Fibroblast of pulmonary artery (primary cell): ENCODE measurements around the gene ZNF570.
A peak's percentile ranks its signal among the peaks of the same experiment; 100 is the strongest.

Experiments used
- DNase-seq: peaks from one replicate; pipeline ENCODE4 v3.0.0-alpha.2; 2010; ENCODE audit warnings: low read depth
- H3K4me3 ChIP-seq: replicated peaks from 2 replicates; pipeline ENCODE4 v1.5.1; 2011; ENCODE audit warnings: low read depth, mild to moderate bottlenecking, control low read depth, low read length, moderate library complexity
- CTCF ChIP-seq: IDR thresholded peaks from 2 replicates; pipeline ENCODE4 v1.5.1; 2011; ENCODE audit warnings: mild to moderate bottlenecking, control low read depth, low read length, inconsistent platforms; ENCODE audit errors: missing control alignments

ZNF570 gene

GRCh38 chr19:37472165-37472564, 3.0 kb downstream of the ZNF570 start:
- no peak overlapping the region for H3K4me3 ChIP-seq
- TF ChIP-seq CTCF = no peak
- no peak for DNase-seq

DNA sequence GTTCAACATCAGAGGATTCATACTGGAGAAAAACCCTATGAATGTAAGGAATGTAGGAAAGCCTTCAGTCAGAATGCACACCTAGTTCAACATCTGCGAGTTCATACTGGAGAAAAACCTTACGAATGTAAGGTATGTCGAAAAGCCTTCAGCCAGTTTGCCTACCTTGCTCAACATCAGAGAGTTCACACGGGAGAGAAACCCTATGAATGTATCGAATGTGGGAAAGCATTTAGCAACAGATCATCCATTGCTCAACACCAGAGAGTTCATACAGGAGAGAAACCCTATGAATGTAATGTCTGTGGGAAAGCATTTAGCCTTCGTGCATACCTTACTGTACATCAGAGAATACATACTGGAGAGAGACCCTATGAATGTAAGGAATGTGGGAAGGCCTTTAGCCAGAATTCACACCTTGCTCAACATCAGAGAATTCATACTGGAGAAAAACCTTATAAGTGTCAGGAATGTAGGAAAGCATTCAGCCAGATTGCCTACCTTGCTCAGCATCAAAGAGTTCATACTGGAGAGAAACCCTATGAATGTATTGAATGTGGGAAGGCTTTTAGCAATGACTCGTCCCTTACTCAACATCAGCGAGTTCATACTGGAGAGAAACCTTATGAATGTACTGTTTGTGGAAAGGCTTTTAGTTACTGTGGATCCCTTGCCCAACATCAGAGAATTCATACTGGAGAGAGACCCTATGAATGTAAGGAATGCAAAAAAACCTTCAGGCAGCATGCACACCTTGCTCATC, 15.4 kb downstream of the ZNF570 start:
- H3K4me3 ChIP-seq = no peak overlapping the region
- no peak for TF ChIP-seq CTCF
- no peak for DNase-seq

- H3K4me3 ChIP-seq = no peak overlapping the region
- DNase-seq = no peak
- TF ChIP-seq CTCF = no peak
Measured at GRCh38 chr19:37492213-37492612, 23.1 kb downstream of the ZNF570 start.

GRCh38 chr19:37505958-37506386, 36.8 kb downstream of the ZNF570 start:
- H3K4me3 ChIP-seq = peak overlapping the region; percentile 74
- TF ChIP-seq CTCF = no peak
- no peak for DNase-seq

GRCh38 chr19:37506387-37507166, 37.4 kb downstream of the ZNF570 start, which contains the start of gene ZNF793:
TSS of gene ZNF793 (plus strand) at chr19:37506939. CDS start at chr19:37523440, 16,501 bp downstream.
- TF ChIP-seq CTCF = no peak
- peak within 1 kb of the TSS; percentile 74 for H3K4me3 ChIP-seq
- peak; percentile 85 for DNase-seq

GRCh38 chr19:37507167-37507464, 38.0 kb downstream of the ZNF570 start:
- peak overlapping the region; percentile 74 for H3K4me3 ChIP-seq
- no peak for DNase-seq

More at GRCh38 chr19:37507167-37507464, 38.0 kb downstream of the ZNF570 start:
- TF ChIP-seq CTCF = no peak
